Hepatocyte (in vitro differentiated cells): Measurements from ENCODE around the gene RAMP3. TPM values are rescaled to one million over a fixed set of nuclear protein-coding genes. Genes with fewer than 3 reads are reported as not detected.

Source experiments
- DNase-seq: peaks from one replicate; pipeline ENCODE4 v3.0.0-alpha.2; 2016; ENCODE audit warnings: low spot score
- H2AFZ ChIP-seq: fragments of 200-600 bp; sonication (generic); 2 replicates; pipeline ENCODE4 v1.6.0; 2016; ENCODE audit warnings: antibody characterized with exemption, mild to moderate bottlenecking
- H3K27ac ChIP-seq: fragments of 200-600 bp; sonication (generic); 2 replicates; pipeline ENCODE4 v1.5.1; 2016; ENCODE audit warnings: mild to moderate bottlenecking
- H3K27me3 ChIP-seq: fragments of 200-600 bp; sonication (generic); 2 replicates; pipeline ENCODE4 v1.6.1; 2016
- H3K36me3 ChIP-seq: fragments of 200-600 bp; sonication (generic); replicated peaks from 2 replicates; pipeline ENCODE4 v1.5.1; 2016; ENCODE audit warnings: low read depth; ENCODE audit not compliant: insufficient read depth
- H3K4me1 ChIP-seq: fragments of 200-600 bp; sonication (generic); 2 replicates; pipeline ENCODE4 v1.5.1; 2016; ENCODE audit warnings: mild to moderate bottlenecking, moderate library complexity; ENCODE audit not compliant: insufficient read depth
- H3K4me2 ChIP-seq: fragments of 200-600 bp; sonication (generic); 2 replicates; pipeline ENCODE4 v1.6.0; 2016
- H3K4me3 ChIP-seq: fragments of 200-600 bp; sonication (generic); 2 replicates; pipeline ENCODE4 v1.5.1; 2016; ENCODE audit warnings: mild to moderate bottlenecking
- H3K79me2 ChIP-seq: fragments of 200-600 bp; sonication (generic); 2 replicates; pipeline ENCODE4 v1.6.0; 2017; ENCODE audit warnings: mild to moderate bottlenecking
- H3K9me2 ChIP-seq: fragments of 200-600 bp; sonication (generic); replicated peaks from 2 replicates; pipeline ENCODE4 v1.6.0; 2017; ENCODE audit warnings: mild to moderate bottlenecking; ENCODE audit not compliant: insufficient read depth
- H3K9me3 ChIP-seq: fragments of 200-600 bp; sonication (generic); 2 replicates; pipeline ENCODE4 v1.5.1; 2016; ENCODE audit warnings: low read depth, mild to moderate bottlenecking
- H4K20me1 ChIP-seq: fragments of 200-600 bp; sonication (generic); 2 replicates; pipeline ENCODE4 v1.6.0; 2016; ENCODE audit warnings: mild to moderate bottlenecking; ENCODE audit not compliant: insufficient read depth, poor library complexity, severe bottlenecking
- EZH2 ChIP-seq: fragments of 200-600 bp; sonication (generic); IDR thresholded peaks from 2 replicates; pipeline ENCODE4 v1.6.1; 2016; ENCODE audit warnings: antibody characterized with exemption, mild to moderate bottlenecking, borderline replicate concordance
- EZH2phosphoT487 ChIP-seq: fragments of 200-600 bp; sonication (generic); IDR thresholded peaks from one replicate; pipeline ENCODE4 v1.6.1; 2018; ENCODE audit warnings: antibody characterized with exemption, mild to moderate bottlenecking, low read depth, moderate library complexity; ENCODE audit not compliant: unreplicated experiment, severe bottlenecking
- WGBS: methylation state at CpG from one replicate; pipeline ENCODE4 v1.1.6; 2016; ENCODE audit warnings: low lambda C conversion rate; ENCODE audit errors: missing lambda C conversion rate; 5-methylcytosine and 5-hydroxymethylcytosine counted together
- polyA plus RNA-seq: library from polyadenylated mRNA; unstranded; fragments of >200 nt; fragmentation: Nextera tagmentation; extraction: Ambion mirVana; gene quantifications from 2 replicates; pipeline ENCODE4 v1.2.1, GENCODE V29; 2016
- total RNA-seq: library from RNA; depleted of rRNA; stranded (reverse); fragments of >200 nt; gene quantifications from 2 replicates; pipeline ENCODE4 v1.2.3, GENCODE V29; 2014
- TF ChIP-seq, protein P1 (sequence below): fragments of 200-600 bp; sonication (generic); IDR thresholded peaks from 2 replicates; pipeline ENCODE4 v1.5.1; 2016; ENCODE audit warnings: antibody characterized with exemption, mild to moderate bottlenecking; ENCODE audit not compliant: poor library complexity

The RAMP3 gene
- total and polyA plus RNA-seq, 2 experiments from 2014 or later = not detected

DNA sequence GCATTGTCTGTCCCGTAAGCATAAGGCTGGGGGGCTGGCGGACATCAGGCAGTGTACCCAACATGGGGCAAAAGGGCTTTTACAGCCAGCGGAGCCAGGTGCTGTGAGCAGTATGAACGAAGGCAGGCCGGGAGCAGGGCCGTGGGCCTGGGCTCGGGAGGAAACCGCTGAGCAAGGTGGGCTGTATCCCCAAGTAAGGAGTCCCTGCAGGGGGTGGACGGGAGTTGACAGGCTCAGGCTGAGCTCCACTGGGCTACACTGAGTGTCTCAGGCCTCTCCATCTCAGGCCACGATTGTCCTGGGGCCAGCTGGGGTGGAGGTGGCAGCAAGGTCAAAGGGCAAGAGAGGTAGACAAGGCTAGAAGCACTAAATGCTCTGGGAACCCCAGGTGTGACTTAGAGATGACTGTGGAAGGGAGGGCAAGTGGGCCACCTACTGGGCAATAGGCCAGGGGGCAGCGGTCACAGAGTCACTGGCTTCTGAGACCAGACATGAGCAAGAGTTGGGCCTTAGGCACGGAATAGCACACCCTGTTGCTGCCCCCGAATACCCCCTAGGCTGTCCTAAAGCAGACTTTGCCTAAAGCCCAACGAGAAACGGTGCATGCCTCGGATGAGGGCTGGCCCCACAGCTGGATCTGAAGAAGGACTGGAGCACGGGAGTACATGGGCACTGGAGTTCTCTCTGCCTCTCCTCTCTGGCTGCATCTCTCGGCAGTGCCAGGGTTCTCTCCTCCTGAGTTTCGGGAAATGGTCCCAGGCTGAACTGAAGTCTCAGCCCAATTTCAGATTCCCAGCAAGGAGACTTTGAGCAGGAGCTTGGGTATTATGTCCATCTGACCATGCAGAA lies 10.8 kb upstream of the RAMP3 start:
- Histone ChIP-seq H2AFZ (no peak overlapping the region), H3K27me3 (no peaks in the 10 kb centered on the region), H3K36me3 (no peaks in the 10 kb centered on the region), H3K27ac (no peak overlapping the region), H3K4me1 (no peaks in the 10 kb centered on the region), H3K4me3 (no peak overlapping the region), H3K4me2 (no peak overlapping the region), H3K9me3 (no peaks in the 10 kb centered on the region), H3K79me2 (no peaks in the 10 kb centered on the region), H4K20me1 (no peaks in the 10 kb centered on the region), H3K9me2 (no peaks in the 10 kb centered on the region)
- DNase-seq = no peak
- 83% methylated on average over 19 of the region's 19 CpGs for WGBS
- TF ChIP-seq EZH2 = no peak
- TF ChIP-seq, protein P1, sequence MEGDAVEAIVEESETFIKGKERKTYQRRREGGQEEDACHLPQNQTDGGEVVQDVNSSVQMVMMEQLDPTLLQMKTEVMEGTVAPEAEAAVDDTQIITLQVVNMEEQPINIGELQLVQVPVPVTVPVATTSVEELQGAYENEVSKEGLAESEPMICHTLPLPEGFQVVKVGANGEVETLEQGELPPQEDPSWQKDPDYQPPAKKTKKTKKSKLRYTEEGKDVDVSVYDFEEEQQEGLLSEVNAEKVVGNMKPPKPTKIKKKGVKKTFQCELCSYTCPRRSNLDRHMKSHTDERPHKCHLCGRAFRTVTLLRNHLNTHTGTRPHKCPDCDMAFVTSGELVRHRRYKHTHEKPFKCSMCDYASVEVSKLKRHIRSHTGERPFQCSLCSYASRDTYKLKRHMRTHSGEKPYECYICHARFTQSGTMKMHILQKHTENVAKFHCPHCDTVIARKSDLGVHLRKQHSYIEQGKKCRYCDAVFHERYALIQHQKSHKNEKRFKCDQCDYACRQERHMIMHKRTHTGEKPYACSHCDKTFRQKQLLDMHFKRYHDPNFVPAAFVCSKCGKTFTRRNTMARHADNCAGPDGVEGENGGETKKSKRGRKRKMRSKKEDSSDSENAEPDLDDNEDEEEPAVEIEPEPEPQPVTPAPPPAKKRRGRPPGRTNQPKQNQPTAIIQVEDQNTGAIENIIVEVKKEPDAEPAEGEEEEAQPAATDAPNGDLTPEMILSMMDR = no peak
- no peak for TF ChIP-seq EZH2phosphoT487

DNA sequence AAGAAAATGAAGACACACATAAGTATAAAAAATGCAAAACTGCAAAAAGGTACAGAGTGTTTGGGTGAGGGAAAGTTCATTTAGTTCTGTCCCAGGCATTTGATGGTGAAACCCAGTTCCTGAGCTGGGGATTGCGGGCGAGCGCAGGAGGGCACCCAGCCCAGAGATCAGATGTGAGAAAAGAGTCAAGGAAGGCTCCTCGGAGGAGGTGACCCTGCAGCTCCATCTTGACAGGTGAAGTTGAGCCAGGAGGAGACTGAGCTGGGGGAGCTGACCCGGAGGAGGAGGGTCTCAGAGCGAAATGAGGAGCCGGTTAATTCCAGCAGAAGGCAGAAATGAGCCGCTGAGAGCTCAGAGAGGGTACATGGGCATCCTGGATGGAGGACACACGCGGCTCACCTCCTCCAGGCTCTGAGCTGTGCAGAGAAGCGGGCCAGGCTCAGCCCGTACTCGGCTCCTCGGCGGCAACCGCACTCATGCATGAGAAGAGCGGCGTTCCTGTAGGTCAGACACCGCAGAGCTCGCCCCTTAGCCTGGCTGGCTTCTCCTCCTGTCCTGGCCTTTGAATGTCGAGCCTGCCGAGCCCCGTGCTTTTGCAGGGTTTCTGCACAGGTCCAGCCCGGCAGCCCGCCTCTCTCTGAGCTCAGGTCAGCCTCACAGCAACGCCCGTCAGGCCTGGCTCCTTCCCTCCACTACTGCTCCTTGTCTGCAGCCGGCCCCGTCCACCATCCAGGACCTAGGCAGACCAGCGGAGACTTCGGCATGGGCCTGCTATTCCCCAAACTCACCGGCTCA lies 9.5 kb upstream of the RAMP3 start:
- H3K9me2 ChIP-seq = no peaks in the 10 kb centered on the region
- H3K9me3 ChIP-seq = no peaks in the 10 kb centered on the region
- H3K27me3 ChIP-seq = no peaks in the 10 kb centered on the region
- H3K4me1 ChIP-seq = no peaks in the 10 kb centered on the region
- no peak overlapping the region for H3K4me3 ChIP-seq
- no peak for TF ChIP-seq EZH2
- TF ChIP-seq EZH2phosphoT487 = no peak
- TF ChIP-seq, protein P1 = no peak
- 89% methylated on average over 32 of the region's 32 CpGs for WGBS
- no peak overlapping the region for H3K4me2 ChIP-seq
- no peaks in the 10 kb centered on the region for H4K20me1 ChIP-seq
- H3K27ac ChIP-seq = no peak overlapping the region
- H2AFZ ChIP-seq = no peak overlapping the region
- H3K79me2 ChIP-seq = no peaks in the 10 kb centered on the region
- no peaks in the 10 kb centered on the region for H3K36me3 ChIP-seq
- no peak for DNase-seq

DNA sequence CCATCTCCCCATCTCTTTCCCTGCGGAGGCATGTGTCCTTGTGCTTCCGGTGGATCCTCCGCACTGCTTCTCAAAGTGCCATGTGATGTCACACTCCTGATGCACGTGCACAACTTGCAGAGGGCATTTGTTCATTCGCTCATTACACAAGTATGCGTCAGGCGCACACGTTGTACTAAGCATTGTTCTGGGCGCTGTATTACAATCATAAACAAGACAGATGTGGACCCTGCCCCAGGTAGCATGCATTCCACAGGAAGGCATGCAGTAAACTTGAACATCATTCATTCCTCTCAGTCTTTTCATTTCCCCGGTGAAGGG lies 9.0 kb upstream of the RAMP3 start:
- Histone ChIP-seq H3K9me2 (no peaks in the 10 kb centered on the region), H3K27ac (no peak overlapping the region), H3K4me1 (no peaks in the 10 kb centered on the region), H3K4me2 (no peak overlapping the region), H3K27me3 (no peaks in the 10 kb centered on the region), H3K36me3 (no peaks in the 10 kb centered on the region), H3K79me2 (no peaks in the 10 kb centered on the region), H3K4me3 (no peak overlapping the region), H4K20me1 (no peaks in the 10 kb centered on the region), H2AFZ (no peak overlapping the region), H3K9me3 (no peaks in the 10 kb centered on the region)
- DNase-seq = no peak
- WGBS = 88% methylated on average over 10 of the region's 10 CpGs
- TF ChIP-seq EZH2 (no peak), EZH2phosphoT487 (no peak)
- TF ChIP-seq, protein P1 = no peak
